Measurements from ENCODE around the gene CALHM2. TPM values are rescaled to one million over a fixed set of nuclear protein-coding genes. Genes with fewer than 3 reads are reported as not detected.

Gene CALHM2
- 57.6 TPM for polyA plus RNA-seq (2012; ENCODE audit: insufficient read depth, insufficient read length, low read depth)

- Histone ChIP-seq H3K4me1 (peaks cover 7% of the 10 kb centered on the region), H3K27me3 (no peaks in the 10 kb centered on the region), H3K4me3 (ENCODE audit: low read depth, low read length) (peak within 1 kb of the TSS; percentile 68), H3K9me3 (no peaks in the 10 kb centered on the region), H3K36me3 (peaks cover 29% of the 10 kb centered on the region)
- no peak for TF ChIP-seq CTCF (IDR thresholded peaks at IDR 0.05; ENCODE audit: low read depth, low read length)
- DNase-seq: peak; percentile 84
Measured at GRCh38 chr10:103451831-103452505, at the start of gene CALHM2. TSS of gene CALHM2 (minus strand) at chr10:103452370. CDS start at chr10:103449941, 2,429 bp downstream.

- no peak for DNase-seq
- no peaks in the 10 kb centered on the region for H3K36me3 ChIP-seq
- no peaks in the 10 kb centered on the region for H3K9me3 ChIP-seq
- H3K27me3 ChIP-seq: no peaks in the 10 kb centered on the region
- H3K4me3 ChIP-seq (ENCODE audit: low read depth, low read length): no peak overlapping the region
- no peak for TF ChIP-seq CTCF (IDR thresholded peaks at IDR 0.05; ENCODE audit: low read depth, low read length)
- peaks cover 16% of the 10 kb centered on the region for H3K4me1 ChIP-seq
Measured at GRCh38 chr10:103501186-103501585, 49.0 kb upstream of the CALHM2 start.

DNA sequence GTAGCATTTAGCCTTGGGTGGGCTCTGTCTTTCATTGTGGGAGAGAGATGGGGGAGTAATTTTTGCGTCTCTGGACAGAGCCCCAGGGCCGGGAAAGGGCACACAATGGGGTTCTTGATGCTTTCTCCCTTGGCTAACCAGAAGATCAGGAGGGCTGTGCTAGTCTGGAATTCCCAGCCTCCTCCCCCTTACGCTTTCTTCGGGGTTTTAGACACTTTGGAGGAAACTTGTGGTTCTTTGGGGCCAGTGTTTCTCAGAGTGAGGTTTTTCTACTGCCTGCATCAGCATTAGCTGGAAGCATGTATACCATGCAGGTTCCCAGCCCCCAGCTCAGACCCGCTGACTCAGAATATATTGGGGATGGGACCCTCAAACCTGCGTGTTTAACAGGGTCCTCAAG lies 48.3 kb upstream of the CALHM2 start:
- no peaks in the 10 kb centered on the region for H3K27me3 ChIP-seq
- no peak for TF ChIP-seq CTCF (IDR thresholded peaks at IDR 0.05; ENCODE audit: low read depth, low read length)
- no peaks in the 10 kb centered on the region for H3K36me3 ChIP-seq
- H3K9me3 ChIP-seq: no peaks in the 10 kb centered on the region
- no peak overlapping the region for H3K4me3 ChIP-seq (ENCODE audit: low read depth, low read length)
- peaks cover 16% of the 10 kb centered on the region for H3K4me1 ChIP-seq
- no peak for DNase-seq

DNA sequence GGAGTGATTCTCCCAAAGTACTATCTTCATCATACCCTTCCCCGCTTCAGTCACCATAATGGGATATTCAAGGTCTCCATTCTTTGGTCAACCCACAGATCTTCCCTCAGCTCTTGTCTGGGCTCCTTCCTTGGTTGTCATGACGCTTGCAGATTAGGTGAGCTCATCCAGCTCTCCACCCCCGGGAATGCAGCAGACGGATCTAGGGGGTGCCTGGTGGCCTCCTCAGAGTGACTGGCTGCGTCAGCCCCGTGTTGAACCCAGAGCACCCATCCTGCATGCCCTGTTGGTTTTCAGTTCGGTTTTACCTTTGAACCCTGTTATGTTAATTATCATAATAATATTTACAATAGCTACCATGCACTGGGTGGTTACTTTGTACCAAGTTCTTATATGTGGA lies 47.7 kb upstream of the CALHM2 start:
- DNase-seq: no peak

DNA sequence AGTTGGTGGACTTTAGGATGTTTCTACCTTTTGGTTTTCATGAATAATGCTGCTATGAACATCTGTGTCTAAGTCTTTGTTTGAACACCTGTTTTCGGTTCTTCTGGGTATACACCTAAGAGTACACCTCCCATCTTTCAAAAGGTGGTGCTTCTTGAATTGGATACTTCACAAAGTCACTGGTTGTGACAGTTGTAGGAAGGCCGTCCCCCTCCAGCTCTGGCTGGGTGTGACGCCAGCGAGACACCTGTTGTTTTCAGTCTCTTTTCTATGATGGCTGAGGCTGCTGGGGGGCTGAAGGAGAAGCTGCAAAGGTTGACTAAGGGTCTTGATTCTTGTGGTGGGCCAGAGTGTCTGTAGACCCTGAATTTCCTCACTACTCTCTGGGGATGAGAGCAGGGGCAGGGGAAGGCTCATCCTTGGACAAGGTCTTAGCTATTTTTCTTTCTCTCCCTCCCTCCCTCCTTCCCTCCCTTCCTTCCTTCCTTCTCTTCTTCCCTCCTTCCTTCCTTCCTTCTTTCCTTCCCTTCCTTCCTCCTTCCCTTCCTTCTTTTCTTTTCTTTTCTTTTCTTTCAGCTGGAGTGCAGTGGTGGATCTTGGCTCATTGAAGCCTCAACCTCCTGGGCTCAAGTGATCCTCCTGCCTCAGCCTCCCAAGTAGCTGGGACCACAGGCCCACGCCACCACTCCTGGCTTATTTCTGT lies 46.9 kb upstream of the CALHM2 start:
- no peaks in the 10 kb centered on the region for H3K9me3 ChIP-seq
- TF ChIP-seq CTCF (IDR thresholded peaks at IDR 0.05; ENCODE audit: low read depth, low read length): no peak
- H3K4me3 ChIP-seq (ENCODE audit: low read depth, low read length): no peak overlapping the region
- DNase-seq: no peak
- peaks cover 10% of the 10 kb centered on the region for H3K4me1 ChIP-seq
- no peaks in the 10 kb centered on the region for H3K36me3 ChIP-seq
- H3K27me3 ChIP-seq: peaks cover 8% of the 10 kb centered on the region

More for the DNA sequence above, 47.7 kb upstream of the CALHM2 start:
- H3K27me3 ChIP-seq: peaks cover under 1% of the 10 kb centered on the region
- no peaks in the 10 kb centered on the region for H3K36me3 ChIP-seq
- H3K4me1 ChIP-seq: peaks cover 16% of the 10 kb centered on the region
- TF ChIP-seq CTCF (IDR thresholded peaks at IDR 0.05; ENCODE audit: low read depth, low read length): no peak
- no peaks in the 10 kb centered on the region for H3K9me3 ChIP-seq
- no peak overlapping the region for H3K4me3 ChIP-seq (ENCODE audit: low read depth, low read length)
